UCSD-AML1 (cell line): ENCODE results near the gene GRM5.
"Not testable (repeated sequence)": the region's sequence is repeated elsewhere in the genome, so short reads cannot be mapped to it uniquely, and the experiment has no call there.

Experiments used
- DNase-seq: peaks from one replicate; lab custom pipeline; 2025; ENCODE audit not compliant: unreplicated experiment; lab: John Stamatoyannopoulos, UW

Gene GRM5

DNA sequence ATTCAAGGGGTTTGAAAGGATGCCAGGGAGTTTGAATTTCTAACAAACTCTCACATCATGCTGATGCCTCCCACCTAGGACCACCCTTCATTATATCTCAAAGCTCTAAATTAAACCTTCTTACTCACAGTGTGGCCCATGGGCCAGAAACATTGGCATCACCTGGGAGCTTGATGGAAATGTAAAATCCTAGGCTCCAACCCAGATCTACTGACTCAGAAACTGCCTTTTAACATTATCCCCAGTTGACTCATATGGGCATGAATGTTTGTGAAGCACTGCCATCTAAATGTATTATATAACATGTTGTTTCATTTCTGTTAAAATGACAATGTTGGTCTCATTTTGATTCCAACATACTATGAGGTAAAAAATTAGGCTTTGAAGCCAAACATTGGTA is 90.3 kb downstream of the GRM5 start:
- not testable (repeated sequence) for DNase-seq

GRCh38 chr11:88972210-88972609 is 93.6 kb downstream of the GRM5 start:
- DNase-seq: no peak

DNA sequence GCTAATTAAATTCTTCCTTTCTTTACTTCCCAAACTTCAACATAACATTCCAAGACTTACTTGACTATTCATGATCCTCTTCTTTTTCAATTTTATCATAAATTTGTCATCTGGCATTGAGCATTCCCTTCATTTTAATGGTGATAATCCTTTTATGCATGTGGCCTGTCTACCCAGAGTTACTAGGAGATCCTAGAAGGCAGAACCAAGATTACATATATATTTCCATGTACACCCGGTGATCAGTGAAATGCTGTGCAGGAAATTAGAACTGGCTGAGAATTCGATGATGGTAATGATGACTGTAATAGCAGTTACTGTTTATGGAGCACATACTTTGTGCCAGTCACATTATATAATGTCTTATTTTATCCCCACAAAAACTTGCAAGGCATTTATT is 104.2 kb downstream of the GRM5 start:
- DNase-seq: not testable (repeated sequence)

DNA sequence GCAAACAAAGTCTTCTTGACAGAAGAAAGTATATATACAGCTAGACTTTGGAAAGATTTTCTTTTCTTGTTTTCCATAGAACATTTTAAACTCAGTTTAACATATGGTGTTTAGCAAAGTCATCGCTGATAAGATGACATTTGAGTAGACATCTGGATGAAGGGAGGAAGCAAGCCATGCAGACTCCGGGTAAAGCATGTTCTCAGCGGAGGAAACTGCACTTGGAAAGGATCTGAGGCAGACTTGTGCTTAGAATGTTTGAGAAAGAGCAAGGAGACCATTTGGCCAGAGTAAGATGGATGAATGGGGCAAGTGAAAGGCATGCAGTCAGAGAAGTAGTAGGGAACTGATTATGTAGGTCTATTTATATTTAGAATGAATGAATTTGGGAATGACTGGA is 105.9 kb downstream of the GRM5 start:
- DNase-seq: not testable (repeated sequence)

DNA sequence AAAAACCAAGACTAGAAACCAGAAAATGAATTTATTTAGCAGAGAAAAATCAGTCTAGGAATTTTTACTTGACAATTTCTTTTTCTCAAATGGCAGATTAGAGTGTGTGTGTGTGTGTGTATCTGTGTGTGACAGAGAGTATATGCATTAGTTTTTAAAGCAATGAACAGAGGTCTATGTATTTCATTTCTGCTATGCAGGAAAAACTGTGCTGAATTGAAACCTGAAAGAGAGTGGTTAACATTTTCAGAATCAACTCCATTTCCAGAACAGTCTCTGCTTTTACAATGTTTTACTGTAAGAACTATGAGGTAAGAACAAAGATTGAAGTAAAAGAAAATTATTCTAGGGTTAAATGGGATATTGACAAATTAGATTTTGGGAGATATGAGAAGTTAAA is 114.8 kb downstream of the GRM5 start:
- no peak for DNase-seq

GRCh38 chr11:88948908-88949307 is 116.9 kb downstream of the GRM5 start:
- DNase-seq: not testable (repeated sequence)

DNA sequence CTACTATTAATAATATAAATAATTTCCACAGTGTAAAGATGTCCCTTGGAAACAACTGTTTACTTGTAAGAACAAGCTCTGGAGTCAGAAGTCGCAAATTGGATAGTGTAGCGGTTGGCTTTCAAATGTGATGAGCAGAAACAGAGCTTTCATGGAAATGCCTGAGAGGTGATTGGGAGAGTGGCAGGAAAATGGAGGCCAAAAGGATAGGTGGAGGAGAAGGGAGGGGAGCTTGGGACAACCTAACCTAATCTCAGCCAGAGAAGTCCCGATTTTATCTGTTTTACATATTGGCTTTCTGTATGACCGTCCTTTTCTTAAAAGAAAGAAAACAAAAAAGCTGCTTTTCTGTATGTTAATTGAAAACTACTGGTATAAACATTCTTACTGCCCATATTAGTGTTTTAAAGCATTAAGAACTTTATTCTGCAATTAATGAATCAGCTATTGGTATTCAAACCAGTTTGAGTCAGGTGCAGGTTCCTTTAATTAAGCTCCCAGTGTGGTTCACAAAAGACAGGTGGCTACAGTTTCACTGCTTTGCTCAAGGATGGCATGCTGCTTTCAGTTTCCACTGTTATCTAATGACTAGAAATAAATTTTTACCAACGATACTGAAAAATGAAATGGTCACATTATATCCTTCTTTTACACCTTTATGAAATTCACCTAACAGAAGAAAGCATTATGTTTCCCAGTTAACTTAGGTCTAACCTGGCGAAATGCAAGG is 117.8 kb downstream of the GRM5 start:
- DNase-seq: not testable (repeated sequence)

DNA sequence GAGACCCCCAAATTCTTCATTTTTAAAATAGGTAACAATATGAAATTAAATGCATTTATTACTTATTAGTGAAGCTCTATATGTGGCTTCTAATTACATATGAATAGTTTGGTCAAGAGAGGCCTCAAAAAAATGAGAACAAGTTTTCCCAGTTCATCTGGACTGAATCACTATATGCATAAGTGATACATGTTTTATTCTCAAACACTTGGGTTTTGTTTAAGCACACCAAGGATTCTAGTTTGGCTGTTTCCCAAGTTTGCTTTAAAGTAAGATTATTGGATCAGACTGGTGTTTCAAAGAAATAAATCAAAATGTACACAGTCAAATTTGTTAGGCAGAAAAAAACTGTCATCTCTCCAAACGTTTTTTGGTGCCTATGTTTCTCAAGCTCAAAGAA is 136.1 kb downstream of the GRM5 start:
- not testable (repeated sequence) for DNase-seq

GRCh38 chr11:88917065-88917464 is 148.7 kb downstream of the GRM5 start:
- DNase-seq: not testable (repeated sequence)

DNA sequence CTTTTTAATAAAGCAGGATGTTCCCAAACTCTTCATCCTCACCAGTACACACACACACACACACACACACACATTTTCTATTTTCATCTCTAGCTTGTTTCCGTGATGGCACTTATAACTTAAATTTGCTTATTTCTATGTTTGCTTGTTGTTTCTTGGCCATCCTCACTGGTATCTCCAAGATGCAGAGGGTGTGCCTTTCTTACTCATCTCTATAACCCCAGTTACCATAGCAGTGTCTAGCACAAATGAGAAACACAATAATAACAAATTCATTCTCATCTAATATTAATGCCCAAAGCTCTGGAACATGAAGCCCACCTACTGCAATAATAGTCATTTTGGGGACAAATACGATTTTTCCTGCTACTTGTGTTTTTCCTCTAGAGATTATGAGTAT is 156.3 kb downstream of the GRM5 start:
- DNase-seq: no peak

DNA sequence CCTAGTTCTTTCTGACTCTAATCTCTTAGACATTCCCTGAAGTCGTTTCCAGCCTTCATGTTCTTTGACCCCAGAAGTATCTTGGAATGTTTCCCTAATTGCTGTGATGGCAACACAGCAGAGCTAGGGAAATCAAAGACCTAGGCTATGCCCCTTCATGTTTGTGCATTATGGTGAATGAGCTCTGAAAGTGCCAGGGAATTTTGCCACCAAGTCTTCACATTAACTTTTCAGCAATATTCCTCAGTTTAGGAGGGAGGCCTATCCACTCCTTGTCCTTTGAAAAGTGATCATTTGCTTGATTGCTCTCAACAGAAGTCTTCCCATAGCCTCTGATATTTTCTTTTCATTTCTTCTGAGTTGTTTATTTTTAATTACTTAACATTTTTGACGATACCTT is 164.3 kb downstream of the GRM5 start:
- not testable (repeated sequence) for DNase-seq

- DNase-seq: not testable (repeated sequence)
Observed at GRCh38 chr11:88888855-88889254, 176.9 kb downstream of the GRM5 start.

- peak; percentile 7 for DNase-seq
Observed at GRCh38 chr11:88886796-88887195, 179.0 kb downstream of the GRM5 start.

- DNase-seq: not testable (repeated sequence)
Observed at GRCh38 chr11:88882800-88883199, 183.0 kb downstream of the GRM5 start.

DNA sequence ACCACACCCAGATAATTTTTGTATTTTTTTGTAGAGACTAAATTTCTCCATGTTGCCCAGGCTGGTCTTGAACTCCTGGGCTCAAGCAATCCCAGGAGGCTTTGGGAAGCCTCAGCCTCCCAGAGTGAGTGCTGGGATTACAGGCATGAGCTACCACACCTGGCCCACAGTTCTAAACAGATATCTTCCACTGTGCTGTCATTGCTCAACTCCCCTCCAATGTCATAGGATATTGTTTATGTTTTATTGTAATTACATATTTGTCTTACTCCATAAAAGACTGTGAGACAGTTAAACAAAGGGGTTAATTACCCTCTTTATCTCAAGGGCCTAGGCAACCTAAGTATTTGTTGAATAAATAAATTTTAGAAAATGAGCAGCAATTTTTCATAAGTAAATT is 204.2 kb downstream of the GRM5 start:
- no peak for DNase-seq

DNA sequence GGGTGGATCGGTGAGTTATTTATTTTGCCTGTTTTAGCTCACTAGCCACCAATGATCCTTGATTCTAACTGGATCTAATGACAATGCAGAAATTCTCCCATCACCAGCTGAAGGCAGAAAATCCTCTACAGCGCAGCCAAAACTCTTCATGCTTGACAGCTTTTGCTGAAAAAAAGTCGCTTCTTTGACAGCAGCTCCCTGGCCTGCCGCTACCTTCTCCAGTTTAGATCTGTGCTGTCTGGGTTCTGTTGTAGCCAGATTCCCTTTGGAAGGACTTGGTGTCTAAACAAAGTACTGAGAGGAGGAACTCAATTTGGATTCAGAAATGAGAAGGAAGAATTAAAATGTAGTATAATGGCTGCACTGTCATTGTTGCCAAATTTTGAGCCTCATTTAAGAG is 205.4 kb downstream of the GRM5 start:
- not testable (repeated sequence) for DNase-seq

DNA sequence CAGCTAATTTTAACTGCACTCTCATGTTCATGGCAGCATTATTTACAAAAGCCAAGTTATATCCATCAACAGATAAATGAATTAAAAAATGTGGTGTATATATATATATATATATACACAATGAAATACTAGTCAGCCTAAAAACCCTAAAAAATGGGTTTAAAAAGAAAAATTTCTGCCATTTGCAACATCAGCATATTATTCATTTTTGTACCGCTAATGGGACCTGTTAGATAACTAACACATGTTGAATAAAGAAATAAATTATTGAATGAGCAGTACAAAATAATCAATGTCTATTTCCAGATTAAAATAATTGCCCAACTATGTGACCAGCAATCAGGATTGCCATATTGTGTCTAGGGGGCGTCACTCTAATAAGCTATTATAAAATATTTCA is 211.8 kb downstream of the GRM5 start:
- not testable (repeated sequence) for DNase-seq

DNA sequence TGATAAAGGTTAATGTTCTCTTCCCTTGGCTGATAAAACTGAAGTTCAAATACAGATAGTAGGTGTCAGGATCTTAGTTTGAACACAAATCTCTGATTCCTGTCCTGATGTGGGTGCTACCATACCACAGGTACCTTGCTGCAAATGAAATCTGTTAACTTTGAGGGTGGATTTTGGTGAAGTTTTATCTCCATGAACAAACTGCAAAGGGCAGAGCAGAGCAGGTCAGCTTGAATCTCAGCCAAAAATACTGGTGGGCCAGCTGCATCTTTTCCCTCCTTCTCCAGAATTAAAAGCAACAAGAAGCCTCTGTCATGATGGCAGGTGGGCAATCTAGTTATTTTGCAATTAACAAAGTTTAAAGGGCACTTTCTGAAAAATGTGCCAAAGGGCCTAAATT is 214.2 kb downstream of the GRM5 start:
- not testable (repeated sequence) for DNase-seq

DNA sequence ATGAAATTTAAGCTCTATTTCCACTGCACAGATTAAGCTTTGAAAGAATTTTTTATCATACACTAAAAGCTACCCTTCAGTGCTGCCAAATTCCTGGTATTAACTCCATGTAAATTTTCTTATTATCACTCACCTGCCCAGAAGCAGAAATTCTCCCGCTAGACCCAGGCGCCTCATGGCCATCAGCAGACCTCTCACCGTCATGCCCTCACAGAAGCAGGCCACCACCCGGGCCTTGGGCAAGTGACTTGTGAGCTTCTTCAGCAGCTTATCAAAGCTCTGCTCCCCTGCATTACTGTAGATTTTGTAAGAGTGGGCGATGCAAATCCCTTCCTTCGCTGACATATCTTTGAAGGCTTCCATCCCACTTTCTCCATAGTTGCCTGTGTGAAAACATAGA is 216.0 kb downstream of the GRM5 start:
- not testable (repeated sequence) for DNase-seq

DNA sequence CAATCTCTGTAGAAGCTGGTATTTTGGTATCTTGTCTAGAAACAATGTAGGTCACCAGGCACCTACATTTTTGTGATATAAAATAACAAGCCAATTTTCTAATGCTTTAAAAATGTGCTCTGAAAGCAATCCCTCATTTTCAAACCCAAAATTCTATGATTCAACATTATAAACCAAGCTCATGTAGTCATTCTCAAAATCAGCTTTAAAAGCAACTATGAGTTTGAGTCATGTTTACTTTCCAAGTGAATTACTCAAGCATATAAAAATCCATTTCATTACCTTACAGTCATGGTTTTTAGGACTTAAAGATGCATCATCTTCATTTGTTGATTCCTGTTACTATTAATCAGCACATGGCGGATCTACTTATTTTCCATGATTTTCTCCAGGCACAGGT is 216.4 kb downstream of the GRM5 start:
- DNase-seq: no peak

DNA sequence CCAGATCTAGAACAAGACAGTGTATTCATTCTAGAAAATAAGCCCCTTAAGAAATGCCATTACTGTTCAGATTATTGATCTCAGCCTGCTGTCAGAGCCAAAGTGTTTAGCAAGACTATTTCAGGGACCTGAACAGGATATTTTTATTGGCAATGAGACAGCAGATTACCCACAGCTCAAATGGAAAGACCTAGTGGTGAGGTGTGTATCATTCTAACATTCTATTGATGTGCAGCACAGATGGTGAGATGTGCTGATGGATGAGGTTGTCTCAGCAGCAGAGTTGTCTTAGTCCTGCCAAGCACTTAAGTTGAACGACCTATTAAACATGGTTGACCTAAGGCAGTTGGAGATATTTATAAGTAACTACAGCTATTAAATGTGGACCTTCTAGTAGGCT is 219.5 kb downstream of the GRM5 start:
- not testable (repeated sequence) for DNase-seq

- not testable (repeated sequence) for DNase-seq
Observed at GRCh38 chr11:88844941-88845340, 220.8 kb downstream of the GRM5 start.
